CD4-positive, alpha-beta T cell (primary cell): Measurements from ENCODE around the gene LAMC2. TPM values are rescaled to one million over a fixed set of nuclear protein-coding genes. Genes with fewer than 3 reads are reported as not detected.

Experiments
- ATAC-seq: fragments of 200-7000 bp; cut with Tn5 transposase; one replicate; pipeline ENCODE4 v1.10.0; 2022; ENCODE audit warnings: mild to moderate bottlenecking; ENCODE audit not compliant: poor library complexity
- CTCF ChIA-PET: fragments of 350-600 bp; sonication (Branson Sonifier 250); formaldehyde crosslinking; loops from one replicate; lab custom pipeline; 2021; ENCODE audit warnings: antibody characterized with exemption, inconsistent platforms; lab: Charles Lee
- POLR2A ChIA-PET: fragments of 350-600 bp; sonication (Branson Sonifier 250); formaldehyde crosslinking; loops from one replicate; lab custom pipeline; 2021; ENCODE audit warnings: antibody characterized with exemption, inconsistent platforms; lab: Charles Lee
- DNase-seq, 14 experiments: peaks; one replicate each; pipeline ENCODE4 v3.0.0-alpha.2; 2013 to 2020; ENCODE audit warnings: mixed read lengths in 2 of 14
- H3K27ac ChIP-seq, 2 donors: one replicate each; pipeline versions ENCODE4 v1.5.1 to v1.7.0; 2013; ENCODE audit warnings: low read length in 2 of 2, low read depth in 1 of 2, mild to moderate bottlenecking in 1 of 2
- H3K27me3 ChIP-seq, 2 experiments: 1 replicate in 1 of 2; 2 replicates in 1 of 2; pipeline versions ENCODE4 v1.6.1 to v1.7.0; 2013; ENCODE audit warnings: low read length in 2 of 2, control low read depth in 1 of 2, mild to moderate bottlenecking in 1 of 2, moderate library complexity in 1 of 2; ENCODE audit not compliant: insufficient read depth in 2 of 2, control insufficient read depth in 1 of 2
- H3K36me3 ChIP-seq: one replicate; pipeline ENCODE4 v1.6.1; 2013; ENCODE audit warnings: low read length, control low read depth; ENCODE audit not compliant: insufficient read depth
- H3K4me1 ChIP-seq: one replicate; pipeline ENCODE4 v1.6.1; 2013; ENCODE audit warnings: low read length, control low read depth; ENCODE audit not compliant: insufficient read depth
- H3K4me3 ChIP-seq: one replicate; pipeline ENCODE4 v1.5.1; 2013; ENCODE audit warnings: mild to moderate bottlenecking, low read length, moderate library complexity
- H3K9me3 ChIP-seq, 2 experiments: 1 replicate in 1 of 2; 2 replicates in 1 of 2; pipeline versions ENCODE4 v1.6.1 to v1.7.0; 2013; ENCODE audit warnings: low read length in 2 of 2, mild to moderate bottlenecking in 2 of 2, control low read depth in 1 of 2, moderate library complexity in 1 of 2; ENCODE audit not compliant: control insufficient read depth in 1 of 2, insufficient read depth in 1 of 2
- H3K27ac Mint-ChIP-seq: one replicate; pipeline ENCODE4 v1.8.0; 2020; ENCODE audit warnings: mixed read lengths
- H3K27me3 Mint-ChIP-seq: one replicate; pipeline ENCODE4 v1.8.0; 2021; ENCODE audit warnings: mixed read lengths
- H3K36me3 Mint-ChIP-seq: one replicate; pipeline ENCODE4 v1.8.0; 2021; ENCODE audit warnings: low read depth, mixed read lengths
- H3K4me1 Mint-ChIP-seq: one replicate; pipeline ENCODE4 v1.8.0; 2021; ENCODE audit warnings: low read depth, mixed read lengths
- H3K4me3 Mint-ChIP-seq: one replicate; pipeline ENCODE4 v1.8.0; 2020; ENCODE audit warnings: mild to moderate bottlenecking, mixed read lengths
- H3K9me3 Mint-ChIP-seq: one replicate; pipeline ENCODE4 v1.8.0; 2020; ENCODE audit warnings: mixed read lengths
- CTCF ChIP-seq: fragments of 200-600 bp; IDR thresholded peaks from one replicate; pipeline ENCODE4 v1.8.0; 2022; ENCODE audit warnings: antibody characterized with exemption, mild to moderate bottlenecking
- intact Hi-C, 2 experiments: fragments of 100-400 bp; cut with DNase I in 1 of 2; cut with micrococcal nuclease in 1 of 2; formaldehyde crosslinking; loops; one replicate each; pipeline versions ENCODE4 v1.15.1 to v1.9.0; 2023 to 2025; cut with DNase I, micrococcal nuclease
- total RNA-seq, 174 experiments: library from RNA in 2 of 174; stranded (reverse) in 2 of 174; gene quantifications; one replicate each; pipeline ENCODE4 v1.2.3 and lab custom pipeline; 2021 to 2026

Gene LAMC2
- total RNA-seq, 2 experiments from 2014 or later: not detected

GRCh38 chr1:183139281-183139942, 46.7 kb upstream of the LAMC2 start:
- POLR2A ChIA-PET: no interaction called here
- intact Hi-C loops: no loop called here
- CTCF ChIA-PET: no interaction called here
- H3K4me1 ChIP-seq: no peaks in the 10 kb centered on the region
- Mint-ChIP-seq H3K9me3 (no peaks in the 10 kb centered on the region), H3K27ac (no peak overlapping the region), H3K36me3 (no peaks in the 10 kb centered on the region), H3K27me3 (peaks cover 9% of the 10 kb centered on the region), H3K4me3 (no peak overlapping the region), H3K4me1 (no peaks in the 10 kb centered on the region)
- DNase-seq: peak in 1 of 14 experiments; percentile 1
- peaks cover 0 to 5% of the 10 kb centered on the region in 2 experiments for H3K27me3 ChIP-seq
- no peaks in the 10 kb centered on the region for H3K36me3 ChIP-seq
- no peaks in the 10 kb centered on the region for H3K9me3 ChIP-seq
- TF ChIP-seq CTCF: no peak
- no peak overlapping the region for H3K4me3 ChIP-seq
- ATAC-seq: no peak
- no peak overlapping the region for H3K27ac ChIP-seq

- H3K4me3 ChIP-seq: no peak overlapping the region
- H3K36me3 ChIP-seq: no peaks in the 10 kb centered on the region
- H3K4me1 ChIP-seq: no peaks in the 10 kb centered on the region
- H3K36me3 Mint-ChIP-seq: no peaks in the 10 kb centered on the region
- no peak overlapping the region for H3K27ac ChIP-seq
- no peak overlapping the region for H3K27ac Mint-ChIP-seq
- POLR2A ChIA-PET: no interaction called here
- H3K4me1 Mint-ChIP-seq: no peaks in the 10 kb centered on the region
- intact Hi-C loops: no loop called here
- H3K27me3 ChIP-seq: peaks cover 0 to 5% of the 10 kb centered on the region in 2 experiments
- ATAC-seq (no peak), DNase-seq (no peak)
- CTCF ChIA-PET: interaction anchor here (1.3 kb wide), 2 partner anchors 9 to 12 kb away, joined by 3 read pairs; no protein-coding TSS in a partner anchor
- TF ChIP-seq CTCF: no peak
- peaks cover 9% of the 10 kb centered on the region for H3K27me3 Mint-ChIP-seq
- H3K9me3 ChIP-seq: no peaks in the 10 kb centered on the region
- H3K4me3 Mint-ChIP-seq: no peak overlapping the region
- no peaks in the 10 kb centered on the region for H3K9me3 Mint-ChIP-seq
Observed at GRCh38 chr1:183140633-183141032, 45.4 kb upstream of the LAMC2 start.

GRCh38 chr1:183142171-183142570, 43.9 kb upstream of the LAMC2 start:
- H3K4me3 ChIP-seq: no peak overlapping the region
- H3K27ac Mint-ChIP-seq: no peak overlapping the region
- no peaks in the 10 kb centered on the region for H3K4me1 Mint-ChIP-seq
- H3K27me3 ChIP-seq: peaks cover 0 to 3% of the 10 kb centered on the region in 2 experiments
- ChIA-PET POLR2A (no interaction called here), CTCF (no interaction called here)
- ATAC-seq (no peak), DNase-seq (no peak)
- no peaks in the 10 kb centered on the region for H3K9me3 Mint-ChIP-seq
- H3K36me3 Mint-ChIP-seq: no peaks in the 10 kb centered on the region
- H3K27me3 Mint-ChIP-seq: no peaks in the 10 kb centered on the region
- H3K27ac ChIP-seq: no peak overlapping the region
- H3K9me3 ChIP-seq: no peaks in the 10 kb centered on the region
- no peaks in the 10 kb centered on the region for H3K4me1 ChIP-seq
- intact Hi-C loops: no loop called here
- TF ChIP-seq CTCF: no peak
- H3K4me3 Mint-ChIP-seq: no peak overlapping the region
- no peaks in the 10 kb centered on the region for H3K36me3 ChIP-seq
